Esophagus squamous epithelium (tissue), 5 donors: ENCODE measurements around the gene CDHR5. TPM values are rescaled to one million over a fixed set of nuclear protein-coding genes. Genes with fewer than 3 reads are reported as not detected.
A peak's percentile ranks its signal among the peaks of the same experiment; 100 is the strongest.

ENCODE experiments used
- DNase-seq: peaks from one replicate; lab custom pipeline; 2025; lab: John Stamatoyannopoulos, UW
- H3K27ac ChIP-seq, 4 donors: fragments of 200-600 bp; sonication (generic); one replicate each; pipeline ENCODE4 v1.5.1; 2016 to 2019; ENCODE audit warnings: mild to moderate bottlenecking in 1 of 4
- H3K27me3 ChIP-seq, 4 donors: fragments of 200-600 bp; sonication (generic); 1 replicate in 3 of 4; 2 replicates in 1 of 4; pipeline versions ENCODE4 v1.5.1 to v1.6.0; 2017 to 2021; ENCODE audit warnings: antibody characterized with exemption in 1 of 4
- H3K36me3 ChIP-seq, 3 donors: fragments of 200-600 bp; sonication (generic); one replicate each; pipeline ENCODE4 v1.5.1; 2016 to 2019
- H3K4me1 ChIP-seq, 3 donors: fragments of 200-600 bp; sonication (generic); one replicate each; pipeline ENCODE4 v1.5.1; 2017 to 2019
- H3K4me3 ChIP-seq, 4 donors: fragments of 200-600 bp; sonication (generic); 1 replicate in 3 of 4; 2 replicates in 1 of 4; pipeline ENCODE4 v1.5.1; 2016 to 2019; ENCODE audit warnings: mild to moderate bottlenecking in 2 of 4, moderate library complexity in 1 of 4
- H3K9me3 ChIP-seq, 3 donors: fragments of 200-600 bp; sonication (generic); one replicate each; pipeline ENCODE4 v1.5.1; 2016 to 2019
- POLR2A ChIP-seq, 4 donors: fragments of 450-650 bp; IDR thresholded peaks; one replicate each; pipeline ENCODE4 v1.6.1; 2017; ENCODE audit warnings: antibody characterized with exemption in 4 of 4, mild to moderate bottlenecking in 4 of 4, moderate library complexity in 3 of 4
- WGBS, 2 donors: methylation state at CpG; one replicate each; pipeline ENCODE4 v1.1.5; 2018; 5-methylcytosine and 5-hydroxymethylcytosine counted together
- intact Hi-C: fragments of 100-400 bp; cut with DNase I; formaldehyde crosslinking; loops from one replicate; pipeline ENCODE4 v1.15.0; 2022
- total RNA-seq, 4 donors: library from RNA; depleted of rRNA; stranded (reverse); fragments of >200 nt; gene quantifications; one replicate each; pipeline ENCODE4 v1.1.0, GENCODE V29; 2016
- TF ChIP-seq, protein P1 (sequence below), 6 experiments: fragments of 450-650 bp in 4 of 6; fragments of 200-600 bp in 2 of 6; sonication (generic) in 2 of 6; IDR thresholded peaks; one replicate each; pipeline ENCODE4 v1.5.1; 2016 to 2019; ENCODE audit warnings: antibody characterized with exemption in 6 of 6, mild to moderate bottlenecking in 4 of 6, moderate library complexity in 4 of 6
- donor health status: DM: yes; HTN: yes; CAD: no.

The CDHR5 gene
- total RNA-seq, 4 donors from 2014 or later = not detected

DNA sequence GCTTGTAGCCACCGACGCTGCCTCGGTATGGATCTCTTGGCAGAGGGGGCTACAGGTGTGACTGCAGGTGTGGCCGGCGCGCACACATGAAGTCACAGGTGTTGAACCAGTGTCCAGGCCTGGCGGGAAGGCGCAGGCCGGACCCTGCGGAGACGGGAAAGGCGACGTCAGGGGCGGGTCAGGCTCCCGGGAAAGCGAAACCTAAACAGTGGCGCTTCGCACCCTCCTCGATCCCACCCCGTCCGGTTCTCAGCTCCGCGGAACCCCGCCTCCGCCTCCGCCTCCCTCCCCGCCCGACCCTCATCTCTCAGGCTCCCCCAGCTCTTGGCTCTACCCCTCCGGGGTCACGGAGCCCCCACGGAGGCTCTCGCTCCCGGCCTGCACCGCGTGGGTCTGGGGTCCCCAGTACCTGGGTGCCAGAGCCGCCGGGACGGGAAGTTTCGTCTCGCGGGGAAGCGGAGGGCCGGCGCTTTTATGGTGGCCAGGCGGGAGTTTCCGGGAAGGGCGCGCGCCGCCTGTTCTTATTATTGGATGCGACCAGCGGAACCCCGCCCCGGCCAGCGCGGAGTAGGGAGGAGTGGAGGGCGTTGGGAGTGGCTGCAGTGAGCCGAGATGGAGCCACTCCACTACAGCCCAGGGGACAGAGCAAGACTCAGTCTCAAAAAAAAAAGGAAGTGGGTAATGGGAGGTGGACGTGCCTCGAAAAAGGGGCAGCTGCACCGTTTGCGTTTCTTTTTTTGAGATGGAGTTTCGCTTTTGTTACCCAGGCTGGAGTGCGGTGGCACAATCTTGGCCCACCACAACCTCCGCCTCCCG lies 9.0 kb downstream of the CDHR5 start, which contains the start of gene IRF7:
Gene IRF7 (minus strand): TSS at position 447 of the 816 bp plus-strand sequence. CDS start 586 bp downstream, outside the sequence.
- 0 to 4% methylated on average over 5 to 44 of the region's 66 CpGs for WGBS, 2 donors
- H3K4me3 ChIP-seq = peak within 1 kb of the TSS; percentile 58 to 78 (median 72)
- intact Hi-C loops = loop anchor here (5.0 kb wide), 1 partner anchor 48 kb away; no protein-coding TSS in a partner anchor
- H3K27me3 ChIP-seq = no peaks in the 10 kb centered on the region
- peak; percentile 92 for DNase-seq
- TF ChIP-seq POLR2A (IDR thresholded peaks at IDR 0.05) = peak in 2 of 4 donors; percentile 71 to 87
- TF ChIP-seq, protein P1, sequence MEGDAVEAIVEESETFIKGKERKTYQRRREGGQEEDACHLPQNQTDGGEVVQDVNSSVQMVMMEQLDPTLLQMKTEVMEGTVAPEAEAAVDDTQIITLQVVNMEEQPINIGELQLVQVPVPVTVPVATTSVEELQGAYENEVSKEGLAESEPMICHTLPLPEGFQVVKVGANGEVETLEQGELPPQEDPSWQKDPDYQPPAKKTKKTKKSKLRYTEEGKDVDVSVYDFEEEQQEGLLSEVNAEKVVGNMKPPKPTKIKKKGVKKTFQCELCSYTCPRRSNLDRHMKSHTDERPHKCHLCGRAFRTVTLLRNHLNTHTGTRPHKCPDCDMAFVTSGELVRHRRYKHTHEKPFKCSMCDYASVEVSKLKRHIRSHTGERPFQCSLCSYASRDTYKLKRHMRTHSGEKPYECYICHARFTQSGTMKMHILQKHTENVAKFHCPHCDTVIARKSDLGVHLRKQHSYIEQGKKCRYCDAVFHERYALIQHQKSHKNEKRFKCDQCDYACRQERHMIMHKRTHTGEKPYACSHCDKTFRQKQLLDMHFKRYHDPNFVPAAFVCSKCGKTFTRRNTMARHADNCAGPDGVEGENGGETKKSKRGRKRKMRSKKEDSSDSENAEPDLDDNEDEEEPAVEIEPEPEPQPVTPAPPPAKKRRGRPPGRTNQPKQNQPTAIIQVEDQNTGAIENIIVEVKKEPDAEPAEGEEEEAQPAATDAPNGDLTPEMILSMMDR (IDR thresholded peaks at IDR 0.05) = no peak
- peak within 1 kb of the TSS; percentile 94 to 98 (median 97) for H3K27ac ChIP-seq
- no peaks in the 10 kb centered on the region for H3K9me3 ChIP-seq
- peaks cover 32 to 58% (median 45%) of the 10 kb centered on the region in 3 donors for H3K4me1 ChIP-seq
- H3K36me3 ChIP-seq = peaks cover 10 to 65% (median 23%) of the 10 kb centered on the region in 3 donors

GRCh38 chr11:614623-615503 lies 9.9 kb downstream of the CDHR5 start:
- Histone ChIP-seq H3K4me1 (peaks cover 32 to 58% (median 45%) of the 10 kb centered on the region in 3 donors), H3K9me3 (no peaks in the 10 kb centered on the region), H3K36me3 (peaks cover 16 to 70% (median 32%) of the 10 kb centered on the region in 3 donors), H3K27ac (peak overlapping the region; percentile 94 to 98 (median 97)), H3K27me3 (no peaks in the 10 kb centered on the region), H3K4me3 (peak overlapping the region; percentile 58 to 78 (median 72))
- WGBS, 2 donors = 37% methylated on average over 9 of the region's 68 CpGs; no CpG with 5 or more reads in 1 of the 2 donors
- TF ChIP-seq, protein P1 (IDR thresholded peaks at IDR 0.05) = no peak
- no peak for TF ChIP-seq POLR2A (IDR thresholded peaks at IDR 0.05)
- intact Hi-C loops = loop anchor here (5.0 kb wide), 2 partner anchors 38 to 48 kb away; partner anchors contain the start of gene PHRF1
- no peak for DNase-seq

- H3K27me3 ChIP-seq = no peaks in the 10 kb centered on the region
- DNase-seq = no peak
- TF ChIP-seq POLR2A (IDR thresholded peaks at IDR 0.05) = no peak
- TF ChIP-seq, protein P1 (IDR thresholded peaks at IDR 0.05) = no peak
- intact Hi-C loops = loop anchor here (5.0 kb wide), 1 partner anchor 37 kb away; the partner anchor contains the start of gene PHRF1
- H3K36me3 ChIP-seq = peaks cover 22 to 70% (median 39%) of the 10 kb centered on the region in 3 donors
- 27 to 30% methylated on average over 3 to 9 of the region's 14 CpGs for WGBS, 2 donors
- H3K9me3 ChIP-seq = no peaks in the 10 kb centered on the region
- H3K4me3 ChIP-seq = peak overlapping the region in 3 of 4 donors; percentile 69 to 78 (median 74)
- peaks cover 32 to 58% (median 45%) of the 10 kb centered on the region in 3 donors for H3K4me1 ChIP-seq
- peak overlapping the region; percentile 94 to 98 (median 97) for H3K27ac ChIP-seq
Observed at GRCh38 chr11:614021-614622, 10.6 kb downstream of the CDHR5 start.

GRCh38 chr11:613369-613968 lies 11.3 kb downstream of the CDHR5 start:
- TF ChIP-seq POLR2A (IDR thresholded peaks at IDR 0.05) = peak in 1 of 4 donors; percentile 46
- TF ChIP-seq, protein P1 (IDR thresholded peaks at IDR 0.05) = no peak
- WGBS, 2 donors = 42 to 46% methylated on average over 3 to 14 of the region's 36 CpGs
- peak overlapping the region in 1 of 4 donors; percentile 69 for H3K4me3 ChIP-seq
- peaks cover 32 to 58% (median 45%) of the 10 kb centered on the region in 3 donors for H3K4me1 ChIP-seq
- no peaks in the 10 kb centered on the region for H3K27me3 ChIP-seq
- H3K9me3 ChIP-seq = no peaks in the 10 kb centered on the region
- peak; percentile 48 for DNase-seq
- peak overlapping the region; percentile 94 to 98 (median 97) for H3K27ac ChIP-seq
- H3K36me3 ChIP-seq = peaks cover 29 to 72% (median 46%) of the 10 kb centered on the region in 3 donors
- intact Hi-C loops = loop anchor here (5.0 kb wide), 1 partner anchor 36 kb away; the partner anchor contains the start of gene PHRF1
